ENCODE data around the gene SDK2.

SDK2 gene

GRCh38 chr17:73638556-73638955, 5.7 kb downstream of the SDK2 start:
- DNase-seq (ENCODE audit: low spot score), result no peak
- in situ Hi-C loops (cut with MboI; ENCODE audit: low pct_unique_long_range_greater_than_20kb, low sequenced_read_pairs, unreplicated experiment), result no loop called here
- TF ChIP-seq CTCF (IDR thresholded peaks at IDR 0.05; ENCODE audit: extremely low read depth, insufficient read depth, missing control alignments), result no peak

- DNase-seq (ENCODE audit: low spot score), result no peak
- TF ChIP-seq CTCF (IDR thresholded peaks at IDR 0.05; ENCODE audit: extremely low read depth, insufficient read depth, missing control alignments), result no peak
- in situ Hi-C loops (cut with MboI; ENCODE audit: low pct_unique_long_range_greater_than_20kb, low sequenced_read_pairs, unreplicated experiment), result no loop called here
Observed at GRCh38 chr17:73637866-73638265, 6.4 kb downstream of the SDK2 start.

GRCh38 chr17:73635101-73635817, 9.0 kb downstream of the SDK2 start:
- no peak for TF ChIP-seq CTCF (IDR thresholded peaks at IDR 0.05; ENCODE audit: extremely low read depth, insufficient read depth, missing control alignments)
- in situ Hi-C loops (cut with MboI; ENCODE audit: low pct_unique_long_range_greater_than_20kb, low sequenced_read_pairs, unreplicated experiment), result no loop called here

GRCh38 chr17:73634629-73635028, 9.6 kb downstream of the SDK2 start:
- DNase-seq (ENCODE audit: low spot score), result no peak
- no peak for TF ChIP-seq CTCF (IDR thresholded peaks at IDR 0.05; ENCODE audit: extremely low read depth, insufficient read depth, missing control alignments)
- in situ Hi-C loops (cut with MboI; ENCODE audit: low pct_unique_long_range_greater_than_20kb, low sequenced_read_pairs, unreplicated experiment), result no loop called here

More at GRCh38 chr17:73635101-73635817, 9.0 kb downstream of the SDK2 start:
- DNase-seq (ENCODE audit: low spot score), result no peak

- in situ Hi-C loops (cut with MboI; ENCODE audit: low pct_unique_long_range_greater_than_20kb, low sequenced_read_pairs, unreplicated experiment), result no loop called here
- DNase-seq (ENCODE audit: low spot score), result no peak
- TF ChIP-seq CTCF (IDR thresholded peaks at IDR 0.05; ENCODE audit: extremely low read depth, insufficient read depth, missing control alignments), result no peak
Observed at GRCh38 chr17:73633736-73634135, 10.5 kb downstream of the SDK2 start.

GRCh38 chr17:73632513-73632912, 11.7 kb downstream of the SDK2 start:
- no peak for DNase-seq (ENCODE audit: low spot score)
- in situ Hi-C loops (cut with MboI; ENCODE audit: low pct_unique_long_range_greater_than_20kb, low sequenced_read_pairs, unreplicated experiment), result no loop called here
- no peak for TF ChIP-seq CTCF (IDR thresholded peaks at IDR 0.05; ENCODE audit: extremely low read depth, insufficient read depth, missing control alignments)

Measured in GM13977 (cell line).